ENCODE measurements around the gene PRIMA1.
"Not testable (repeated sequence)": the region's sequence is repeated elsewhere in the genome, so short reads cannot be mapped to it uniquely, and the experiment has no call there.

Gene PRIMA1

GRCh38 chr14:93788293-93788542, at the start of gene PRIMA1:
Gene PRIMA1, minus strand, starts transcription at chr14:93788485. Its CDS starts 767 bp downstream, at chr14:93787718.
- no peak for DNase-seq

- DNase-seq = no peak
These were observed 46.5 kb upstream of the PRIMA1 start for GRCh38 chr14:93834699-93835371.

- no peak for DNase-seq
These were observed 44.4 kb upstream of the PRIMA1 start for GRCh38 chr14:93832665-93833064.

GRCh38 chr14:93832081-93832480, 43.8 kb upstream of the PRIMA1 start:
- DNase-seq = no peak

- DNase-seq = no peak
These were observed 42.6 kb upstream of the PRIMA1 start for GRCh38 chr14:93830753-93831461.

GRCh38 chr14:93829839-93830481, 41.7 kb upstream of the PRIMA1 start:
- no peak for DNase-seq

- no peak for DNase-seq
These were observed 36.9 kb upstream of the PRIMA1 start for GRCh38 chr14:93825235-93825553.

GRCh38 chr14:93824518-93825234, 36.4 kb upstream of the PRIMA1 start:
- no peak for DNase-seq

- DNase-seq = no peak
These were observed 35.8 kb upstream of the PRIMA1 start for GRCh38 chr14:93824076-93824475.

GRCh38 chr14:93821051-93821450, 32.8 kb upstream of the PRIMA1 start:
- no peak for DNase-seq

- no peak for DNase-seq
These were observed 30.6 kb upstream of the PRIMA1 start for GRCh38 chr14:93818857-93819256.

- no peak for DNase-seq
These were observed 23.4 kb upstream of the PRIMA1 start for GRCh38 chr14:93811676-93812075.

- DNase-seq = no peak
These were observed 22.7 kb upstream of the PRIMA1 start for GRCh38 chr14:93811020-93811419.

GRCh38 chr14:93809491-93810420, 21.5 kb upstream of the PRIMA1 start:
- not testable (repeated sequence) for DNase-seq

GRCh38 chr14:93804654-93805053, 16.4 kb upstream of the PRIMA1 start:
- no peak for DNase-seq

GRCh38 chr14:93803408-93804318, 15.4 kb upstream of the PRIMA1 start:
- no peak for DNase-seq

GRCh38 chr14:93799989-93800921, 12.0 kb upstream of the PRIMA1 start:
- no peak for DNase-seq

GRCh38 chr14:93799617-93799988, 11.3 kb upstream of the PRIMA1 start:
- DNase-seq = no peak

- no peak for DNase-seq
These were observed 9.3 kb upstream of the PRIMA1 start for GRCh38 chr14:93797536-93797935.

GRCh38 chr14:93797071-93797470, 8.8 kb upstream of the PRIMA1 start:
- no peak for DNase-seq

- DNase-seq = no peak
These were observed 6.5 kb upstream of the PRIMA1 start for GRCh38 chr14:93794756-93795155.

All from CD4-positive, alpha-beta T cell treated with Interleukin-4 for 1 hour (primary cell).